Measurements from ENCODE around the gene PRR13. TPM values are rescaled to one million over a fixed set of nuclear protein-coding genes. Genes with fewer than 3 reads are reported as not detected.

Gene PRR13
- total and polyA plus RNA-seq, 2 donors (not counting 1 experiment from before 2014, with no cell fraction given) = 108 to 213 TPM

- Histone ChIP-seq H3K9ac (ENCODE audit: low read length) (no peak overlapping the region), H3K36me3 (replicated peaks in 1 of 2; ENCODE audit: control extremely low read depth in 1 of 2, control insufficient read depth in 1 of 2, extremely low read depth in 1 of 2, insufficient read depth in 2 of 2, low read length in 1 of 2) (peaks cover 0 to 67% of the 10 kb centered on the region in 2 experiments), H3K4me3 (ENCODE audit: control extremely low read depth in 1 of 5, extremely low read depth in 1 of 5, insufficient read depth in 1 of 5, low read depth in 2 of 5, low read length in 4 of 5) (no peak overlapping the region), H3K9me3 (ENCODE audit: control extremely low read depth in 1 of 3, control insufficient read depth in 2 of 3, insufficient read depth in 1 of 3, low read length in 2 of 3) (no peaks in the 10 kb centered on the region), H3K27ac (ENCODE audit: low read length in 2 of 2) (peak overlapping the region in 1 of 2 donors; percentile 23), H3K4me1 (ENCODE audit: control insufficient read depth in 2 of 2, insufficient read depth in 2 of 2, low read length in 2 of 2) (no peaks in the 10 kb centered on the region), H3K4me2 (replicated peaks; ENCODE audit: low read depth, low read length, poor library complexity, severe bottlenecking) (no peak overlapping the region), H4K20me1 (ENCODE audit: control insufficient read depth, insufficient read depth, low read length, poor library complexity, severe bottlenecking) (peaks cover 57% of the 10 kb centered on the region), H2AFZ (ENCODE audit: insufficient read depth, low read depth, low read length, poor library complexity, severe bottlenecking) (no peak overlapping the region), H3K79me2 (ENCODE audit: control insufficient read depth, insufficient read depth, low read length) (no peaks in the 10 kb centered on the region), H3K27me3 (replicated peaks in 1 of 4; ENCODE audit: control extremely low read depth in 1 of 4, control insufficient read depth in 3 of 4, insufficient read depth in 4 of 4, low read length in 3 of 4) (no peaks in the 10 kb centered on the region)
- ATAC-seq (ENCODE audit: low read depth) (peak; percentile 35), DNase-seq (peak; percentile 44)
- intact Hi-C loops (cut with micrococcal nuclease) = no loop called here
- no peaks in the 10 kb centered on the region for H3K9me3 Mint-ChIP-seq (ENCODE audit: insufficient read depth)
- H3K27me3 Mint-ChIP-seq = no peaks in the 10 kb centered on the region
- H3K4me3 Mint-ChIP-seq = no peak overlapping the region
- H3K27ac Mint-ChIP-seq = no peak overlapping the region
- TF ChIP-seq EZH2 (IDR thresholded peaks at IDR 0.05; ENCODE audit: borderline replicate concordance, insufficient read depth, low read depth, low read length, poor library complexity, severe bottlenecking) = no peak
- peak; percentile 39 for TF ChIP-seq CTCF (IDR thresholded peaks at IDR 0.05)
- H3K4me1 Mint-ChIP-seq = peaks cover 4% of the 10 kb centered on the region
- ChIA-PET CTCF (interaction anchor here (0.7 to 3.6 kb wide), 5 partner anchors 10 to 158 kb away, joined by 3 to 29 read pairs (median 5); no protein-coding TSS in a partner anchor), POLR2A (interaction anchor here (0.7 to 1.3 kb wide), 3 partner anchors 19 to 129 kb away, joined by 3 to 7 read pairs (median 3); partner anchors contain the start of gene TARBP2)
- WGBS (ENCODE audit: insufficient coverage) = 93% methylated on average over 6 of the region's 9 CpGs
These were observed 40.5 kb downstream of the PRR13 start for GRCh38 chr12:53481939-53482586.

- Histone ChIP-seq H3K36me3 (replicated peaks in 1 of 2; ENCODE audit: control extremely low read depth in 1 of 2, control insufficient read depth in 1 of 2, extremely low read depth in 1 of 2, insufficient read depth in 2 of 2, low read length in 1 of 2) (peaks cover 0 to 66% of the 10 kb centered on the region in 2 experiments), H3K9me3 (ENCODE audit: control extremely low read depth in 1 of 3, control insufficient read depth in 2 of 3, insufficient read depth in 1 of 3, low read length in 2 of 3) (no peaks in the 10 kb centered on the region), H3K9ac (ENCODE audit: low read length) (no peak overlapping the region), H2AFZ (ENCODE audit: insufficient read depth, low read depth, low read length, poor library complexity, severe bottlenecking) (no peak overlapping the region), H3K27ac (ENCODE audit: low read length in 2 of 2) (no peak overlapping the region), H4K20me1 (ENCODE audit: control insufficient read depth, insufficient read depth, low read length, poor library complexity, severe bottlenecking) (peaks cover 51% of the 10 kb centered on the region), H3K4me2 (replicated peaks; ENCODE audit: low read depth, low read length, poor library complexity, severe bottlenecking) (no peak overlapping the region), H3K27me3 (replicated peaks in 1 of 4; ENCODE audit: control extremely low read depth in 1 of 4, control insufficient read depth in 3 of 4, insufficient read depth in 4 of 4, low read length in 3 of 4) (no peaks in the 10 kb centered on the region), H3K79me2 (ENCODE audit: control insufficient read depth, insufficient read depth, low read length) (no peaks in the 10 kb centered on the region), H3K4me3 (ENCODE audit: control extremely low read depth in 1 of 5, extremely low read depth in 1 of 5, insufficient read depth in 1 of 5, low read depth in 2 of 5, low read length in 4 of 5) (no peak overlapping the region), H3K4me1 (ENCODE audit: control insufficient read depth in 2 of 2, insufficient read depth in 2 of 2, low read length in 2 of 2) (no peaks in the 10 kb centered on the region)
- POLR2A ChIA-PET = interaction anchor here (1.1 kb wide), 1 partner anchor 18 kb away, joined by 3 read pairs; the partner anchor contains the start of gene TARBP2
- Mint-ChIP-seq H3K27me3 (no peaks in the 10 kb centered on the region), H3K27ac (no peak overlapping the region), H3K4me3 (no peak overlapping the region), H3K9me3 (ENCODE audit: insufficient read depth) (no peaks in the 10 kb centered on the region), H3K4me1 (peaks cover 4% of the 10 kb centered on the region)
- CTCF ChIA-PET = interaction anchor here (1.5 to 3.6 kb wide), 3 partner anchors 9 to 159 kb away, joined by 4 to 29 read pairs (median 12); no protein-coding TSS in a partner anchor
- WGBS (ENCODE audit: insufficient coverage) = 96% methylated on average over 15 of the region's 18 CpGs
- no peak for ATAC-seq (ENCODE audit: low read depth)
- intact Hi-C loops (cut with micrococcal nuclease) = no loop called here
- no peak for DNase-seq
- TF ChIP-seq EZH2 (IDR thresholded peaks at IDR 0.05; ENCODE audit: borderline replicate concordance, insufficient read depth, low read depth, low read length, poor library complexity, severe bottlenecking) (no peak), CTCF (IDR thresholded peaks at IDR 0.05) (no peak)
These were observed 41.2 kb downstream of the PRR13 start for GRCh38 chr12:53482626-53483168.
